ENCODE data around the gene OR5AR1.
"Not testable (repeated sequence)": the region's sequence is repeated elsewhere in the genome, so short reads cannot be mapped to it uniquely, and the experiment has no call there.

OR5AR1 gene

GRCh38 chr11:56663386-56663785 lies at the start of gene OR5AR1:
TSS of gene OR5AR1 (plus strand) at chr11:56663686. CDS start at chr11:56663686, 0 bp downstream.
- FAIRE-seq, result no peak
- DNase-seq (ENCODE audit: low spot score), result no peak

DNA sequence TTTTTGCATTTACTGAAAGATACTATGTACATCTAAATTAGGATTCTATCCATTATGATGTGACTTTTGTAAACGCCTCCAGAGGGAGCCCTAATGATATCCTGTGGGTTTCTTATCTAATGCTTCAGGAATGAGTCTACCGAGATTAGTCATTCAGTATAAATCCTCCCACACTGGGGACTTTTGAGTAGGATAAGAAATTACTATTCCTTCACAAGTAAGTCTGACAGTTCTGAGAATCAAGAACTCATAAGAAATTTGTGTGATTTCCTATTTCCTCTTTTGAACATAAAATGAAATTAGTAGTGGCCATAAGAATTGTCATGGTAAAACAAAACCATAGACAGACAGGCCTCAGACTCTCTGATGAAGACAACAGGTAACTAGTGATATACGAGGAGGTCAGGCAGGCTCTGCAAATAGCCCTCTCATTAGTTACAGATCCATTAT lies 38.8 kb upstream of the OR5AR1 start:
- peak; percentile 90 for FAIRE-seq
- DNase-seq (ENCODE audit: low spot score), result peak; percentile 72

DNA sequence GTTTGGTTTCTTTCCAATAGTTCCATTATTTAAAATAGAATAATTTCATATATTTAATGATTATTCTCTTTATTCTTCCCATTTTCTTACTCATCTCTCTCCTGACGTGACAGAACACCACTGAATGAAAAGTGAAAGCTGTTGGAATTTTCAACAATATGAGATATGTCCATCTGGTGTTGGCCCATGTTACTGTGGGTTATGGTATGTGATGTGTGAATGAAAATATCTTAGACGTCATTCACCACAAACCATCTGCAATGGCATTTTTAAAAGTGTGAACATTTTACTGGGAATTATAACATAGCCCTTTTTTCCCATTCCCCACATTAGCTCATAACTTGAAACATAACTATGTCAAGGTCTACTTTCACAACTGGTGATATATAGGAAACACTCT lies 37.5 kb upstream of the OR5AR1 start:
- FAIRE-seq (no peak), DNase-seq (ENCODE audit: low spot score) (no peak)

GRCh38 chr11:56632329-56632728 lies 31.2 kb upstream of the OR5AR1 start:
- DNase-seq (ENCODE audit: low spot score) (no peak), FAIRE-seq (no peak)

- no peak for FAIRE-seq
- DNase-seq (ENCODE audit: low spot score), result no peak
These were observed 26.6 kb upstream of the OR5AR1 start for GRCh38 chr11:56636861-56637260.

GRCh38 chr11:56637500-56637899 lies 26.0 kb upstream of the OR5AR1 start:
- no peak for FAIRE-seq
- no peak for DNase-seq (ENCODE audit: low spot score)

- no peak for FAIRE-seq
- no peak for DNase-seq (ENCODE audit: low spot score)
These were observed 21.1 kb upstream of the OR5AR1 start, which contains the start of gene OR5AP2 for GRCh38 chr11:56642339-56642738. TSS of gene OR5AP2 (minus strand) at chr11:56642439. CDS start at chr11:56642439, 0 bp downstream.

- FAIRE-seq, result no peak
- DNase-seq (ENCODE audit: low spot score), result no peak
These were observed 3.7 kb upstream of the OR5AR1 start for GRCh38 chr11:56659755-56660154.

DNA sequence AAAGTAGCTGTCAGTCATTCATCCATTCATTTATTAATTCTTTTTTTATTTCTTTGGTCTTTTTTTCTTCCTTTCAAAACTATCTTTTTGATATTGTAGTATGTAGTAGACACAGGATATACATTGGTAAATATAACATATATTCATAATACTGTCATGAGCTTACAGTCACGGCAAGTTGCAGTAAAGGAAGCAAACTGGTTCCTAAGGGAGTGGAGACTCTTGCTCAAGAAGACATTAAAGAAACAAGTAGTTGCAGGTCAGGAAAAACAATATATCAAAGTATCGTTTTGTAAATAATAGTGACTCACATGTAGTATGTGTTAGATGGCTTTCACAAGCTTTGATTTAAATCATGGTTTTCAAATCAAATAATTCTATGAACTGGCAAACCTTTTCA lies 7.5 kb downstream of the OR5AR1 start:
- no peak for FAIRE-seq

DNA sequence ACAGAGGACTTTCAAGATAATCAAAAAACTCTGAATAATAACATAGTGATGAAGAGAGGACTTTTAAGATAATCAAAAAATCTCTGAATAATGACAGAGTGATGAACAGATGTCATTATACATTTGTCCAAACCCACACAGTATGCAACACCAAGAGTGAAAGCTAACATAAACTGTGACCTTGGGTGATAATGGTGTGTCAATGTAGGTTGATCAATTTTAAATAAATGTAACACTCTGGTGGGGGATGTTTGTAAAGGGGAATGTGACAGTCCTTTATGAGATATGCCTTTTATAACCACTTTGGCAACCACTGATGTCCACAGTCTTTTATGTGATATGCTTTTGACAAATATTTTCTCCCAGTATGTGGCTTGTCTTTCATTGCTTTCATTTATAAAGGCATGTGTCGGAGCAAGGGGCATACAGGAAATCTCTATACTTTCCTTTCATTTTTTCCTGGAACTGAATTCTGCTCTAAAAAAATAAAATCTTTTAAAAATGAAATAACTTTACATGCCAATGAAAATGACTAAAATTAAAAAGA lies 25.1 kb downstream of the OR5AR1 start:
- DNase-seq (ENCODE audit: low spot score), result no peak

More for the DNA sequence above, 7.5 kb downstream of the OR5AR1 start:
- no peak for DNase-seq (ENCODE audit: low spot score)

DNA sequence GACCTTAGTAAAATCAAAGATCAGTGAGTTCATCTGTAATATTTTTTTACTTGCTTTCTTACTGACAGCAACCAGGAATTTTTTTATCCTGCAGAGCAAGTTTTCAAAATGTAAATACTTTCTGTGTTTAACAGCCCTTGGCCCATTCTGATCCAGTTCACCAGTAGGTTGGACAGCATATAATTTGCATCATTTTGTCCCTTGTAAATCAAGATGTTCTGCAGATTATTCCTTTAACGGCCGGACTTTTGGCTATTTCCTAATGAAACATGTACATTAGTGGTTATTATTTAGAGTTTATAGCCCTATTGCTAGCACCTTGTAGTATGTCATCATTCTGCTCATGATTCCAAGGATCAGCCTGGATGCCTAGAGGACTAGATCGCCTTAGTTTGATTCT lies 27.7 kb downstream of the OR5AR1 start:
- FAIRE-seq; DNase-seq (ENCODE audit: low spot score): not testable (repeated sequence)

More for the DNA sequence above, 25.1 kb downstream of the OR5AR1 start:
- no peak for FAIRE-seq

- no peak for FAIRE-seq
These were observed 29.9 kb downstream of the OR5AR1 start for GRCh38 chr11:56693428-56693827.

GRCh38 chr11:56698795-56699194 lies 35.3 kb downstream of the OR5AR1 start, which contains the start of gene OR9G1:
TSS of gene OR9G1 (plus strand) at chr11:56699095. CDS start at chr11:56700388, 1,293 bp downstream.
- no peak for FAIRE-seq

More at GRCh38 chr11:56693428-56693827, 29.9 kb downstream of the OR5AR1 start:
- no peak for DNase-seq (ENCODE audit: low spot score)

DNA sequence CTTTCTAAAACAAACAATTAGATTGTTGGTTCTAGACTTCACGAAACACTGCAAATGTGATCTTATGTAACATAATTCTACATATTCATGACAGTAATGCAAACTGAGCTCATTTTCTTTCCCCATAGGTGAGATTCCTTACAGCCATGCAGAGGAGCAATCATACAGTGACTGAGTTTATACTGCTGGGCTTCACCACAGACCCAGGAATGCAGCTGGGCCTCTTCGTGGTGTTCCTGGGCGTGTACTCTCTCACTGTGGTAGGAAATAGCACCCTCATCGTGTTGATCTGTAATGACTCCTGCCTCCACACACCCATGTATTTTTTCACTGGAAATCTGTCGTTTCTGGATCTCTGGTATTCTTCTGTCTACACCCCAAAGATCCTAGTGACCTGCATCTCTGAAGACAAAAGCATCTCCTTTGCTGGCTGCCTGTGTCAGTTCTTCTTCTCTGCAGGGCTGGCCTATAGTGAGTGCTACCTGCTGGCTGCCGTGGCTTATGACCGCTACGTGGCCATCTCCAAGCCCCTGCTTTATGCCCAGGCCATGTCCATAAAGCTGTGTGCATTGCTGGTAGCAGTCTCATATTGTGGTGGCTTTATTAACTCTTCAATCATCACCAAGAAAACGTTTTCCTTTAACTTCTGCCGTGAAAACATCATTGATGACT lies 36.9 kb downstream of the OR5AR1 start:
- FAIRE-seq, result no peak

More at GRCh38 chr11:56698795-56699194, 35.3 kb downstream of the OR5AR1 start, which contains the start of gene OR9G1:
- no peak for DNase-seq (ENCODE audit: low spot score)

GRCh38 chr11:56700914-56701485 lies 37.5 kb downstream of the OR5AR1 start:
- FAIRE-seq (no peak), DNase-seq (ENCODE audit: low spot score) (no peak)

More for the DNA sequence above, 36.9 kb downstream of the OR5AR1 start:
- no peak for DNase-seq (ENCODE audit: low spot score)

DNA sequence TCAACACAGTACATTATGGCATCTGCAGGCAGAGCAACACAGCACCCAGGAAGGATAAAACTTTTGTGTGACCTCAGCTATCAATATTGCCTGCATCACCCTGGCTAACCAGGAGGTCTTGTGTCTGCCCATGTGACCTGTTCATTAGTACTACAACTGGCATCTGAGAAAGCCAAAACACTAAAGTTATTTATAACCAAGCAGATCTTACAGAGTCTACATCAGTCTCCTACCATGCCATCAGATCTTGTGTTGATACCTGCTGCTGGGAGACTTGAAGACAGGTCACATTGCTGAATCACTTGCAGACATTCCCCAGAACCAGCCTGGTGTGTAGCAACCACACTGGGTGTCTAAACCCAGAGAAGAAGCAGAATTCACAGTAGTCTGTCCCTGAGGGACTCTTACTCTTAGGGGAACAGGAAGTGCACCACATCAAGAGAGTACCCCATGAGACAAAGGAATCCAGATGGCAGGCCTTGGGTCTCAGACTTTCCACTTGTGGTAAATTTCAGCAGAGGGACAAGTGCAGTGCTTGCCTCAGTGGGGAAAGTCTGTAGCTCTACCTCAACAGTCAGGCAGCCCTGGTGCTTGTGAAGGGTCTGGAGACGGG lies 42.4 kb downstream of the OR5AR1 start:
- FAIRE-seq (no peak), DNase-seq (ENCODE audit: low spot score) (no peak)

DNA sequence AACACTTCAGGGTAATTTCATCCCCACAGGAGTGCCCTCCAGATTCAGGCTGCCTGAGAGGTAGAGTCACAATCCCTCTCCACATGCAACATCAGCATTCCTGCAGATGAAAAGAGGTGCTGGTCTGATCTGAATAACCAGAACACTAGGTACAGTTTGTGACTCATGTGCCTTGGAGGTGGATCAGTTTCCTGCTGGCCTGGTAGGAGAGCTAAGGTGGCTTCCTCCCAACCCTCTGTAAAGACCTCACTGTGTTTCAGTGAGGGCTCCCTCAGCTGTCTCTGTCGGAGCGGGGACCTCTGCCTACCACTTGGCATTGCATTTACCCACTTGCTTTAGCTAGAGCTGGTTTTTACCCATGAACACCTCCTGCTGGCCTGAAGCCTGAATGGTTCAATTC lies 43.0 kb downstream of the OR5AR1 start:
- no peak for FAIRE-seq

DNA sequence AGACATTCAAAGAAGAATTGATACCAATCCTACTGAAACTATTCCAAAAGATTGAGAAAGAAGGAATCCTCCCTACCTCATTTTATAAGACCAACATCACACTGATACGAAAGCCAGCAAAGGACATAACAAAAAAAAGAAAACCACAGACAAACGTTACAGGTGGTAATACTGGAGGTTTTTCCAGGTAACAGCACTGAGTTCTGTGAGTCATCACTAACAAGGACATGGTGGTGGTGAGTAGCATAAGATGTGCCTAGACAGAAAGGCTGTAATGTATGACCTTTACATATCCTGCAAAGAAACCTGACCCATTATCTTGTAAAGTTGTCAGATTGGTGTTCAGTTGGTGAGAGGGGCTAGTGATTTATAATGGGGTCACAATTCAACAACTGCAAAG lies 50.7 kb downstream of the OR5AR1 start:
- DNase-seq (ENCODE audit: low spot score), result no peak
- FAIRE-seq, result no peak

More for the DNA sequence above, 43.0 kb downstream of the OR5AR1 start:
- DNase-seq (ENCODE audit: low spot score), result no peak

Data from RCC 7860 (cell line).